ENCODE measurements around the gene CNOT4.
"Not testable (repeated sequence)": the region's sequence is repeated elsewhere in the genome, so short reads cannot be mapped to it uniquely, and the experiment has no call there.

The CNOT4 gene

DNA sequence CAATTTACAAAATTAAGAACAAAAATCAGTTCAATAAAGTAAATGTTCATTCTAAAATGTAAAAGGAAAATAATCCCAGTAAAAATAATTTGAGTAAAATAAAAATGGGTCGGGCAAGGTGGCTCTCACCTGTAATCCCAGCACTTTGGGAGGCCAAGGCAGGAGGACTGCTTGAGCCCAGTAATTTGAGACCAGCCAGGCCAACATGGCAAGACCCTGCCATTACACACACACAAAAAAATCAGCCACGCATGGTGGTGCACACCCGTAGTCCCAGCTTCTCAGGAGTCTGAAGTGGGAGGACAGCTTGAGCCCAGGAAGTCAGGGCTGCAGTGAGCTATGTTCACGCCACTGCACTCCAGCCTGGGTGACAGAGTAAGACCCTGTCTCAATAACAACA is 34.4 kb downstream of the CNOT4 start:
- Histone ChIP-seq H3K9ac (ENCODE audit: low read depth, low read length) (no peak overlapping the region), H2AFZ (ENCODE audit: low read depth, low read length) (no peak overlapping the region), H3K79me2 (ENCODE audit: insufficient read depth, low read length) (peaks cover 83% of the 10 kb centered on the region), H3K4me3 (ENCODE audit: low read depth in 1 of 2, low read length in 2 of 2) (no peak overlapping the region), H3K4me2 (ENCODE audit: insufficient read depth, low read length) (no peak overlapping the region), H4K20me1 (ENCODE audit: insufficient read depth, low read length) (peaks cover 17% of the 10 kb centered on the region; the same call in 1 of the 2 replicates), H3K27ac (ENCODE audit: low read length) (no peak overlapping the region), H3K4me1 (ENCODE audit: insufficient read depth, low read length) (no peaks in the 10 kb centered on the region), H3K9me3 (ENCODE audit: insufficient read depth, low read length, severe bottlenecking) (no peaks in the 10 kb centered on the region), H3K27me3 (ENCODE audit: insufficient read depth, low read length, poor library complexity) (no peaks in the 10 kb centered on the region), H3K36me3 (ENCODE audit: insufficient read depth, low read length) (peaks cover 3% of the 10 kb centered on the region; the same call in 1 of the 2 replicates)
- TF ChIP-seq CTCF (IDR thresholded peaks at IDR 0.05; ENCODE audit: borderline replicate concordance, extremely low read depth, low read length, poor library complexity, severe bottlenecking) = no peak
- ATAC-seq (ENCODE audit: insufficient read depth, low read depth) (no peak), DNase-seq (no peak)

DNA sequence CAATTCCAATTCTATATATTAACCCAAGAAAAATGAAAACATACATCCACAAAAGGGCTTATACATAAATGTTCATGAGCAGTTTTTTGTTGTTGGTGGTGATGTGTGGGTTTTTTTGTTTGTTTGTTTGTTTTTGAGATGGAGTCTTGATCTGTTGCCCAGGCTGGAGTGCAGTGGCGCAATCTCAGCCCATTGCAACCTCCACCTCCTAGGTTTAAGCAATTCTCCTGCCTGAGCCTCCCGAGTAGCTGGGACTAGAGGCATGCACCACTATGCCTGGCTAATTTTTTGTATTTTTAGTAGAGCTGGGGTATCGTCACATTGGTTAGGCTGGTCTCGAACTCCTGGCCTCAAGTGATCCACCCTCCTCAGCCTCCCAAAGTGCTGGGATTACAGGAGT is 40.2 kb downstream of the CNOT4 start:
- not testable (repeated sequence) for H3K9ac ChIP-seq (ENCODE audit: low read depth, low read length); H3K4me3 ChIP-seq (ENCODE audit: low read depth in 1 of 2, low read length in 2 of 2); H3K9me3 ChIP-seq (ENCODE audit: insufficient read depth, low read length, severe bottlenecking); H3K36me3 ChIP-seq (ENCODE audit: insufficient read depth, low read length); H3K27me3 ChIP-seq (ENCODE audit: insufficient read depth, low read length, poor library complexity); H3K27ac ChIP-seq (ENCODE audit: low read length); DNase-seq; ATAC-seq (ENCODE audit: insufficient read depth, low read depth); H2AFZ ChIP-seq (ENCODE audit: low read depth, low read length); H3K4me1 ChIP-seq (ENCODE audit: insufficient read depth, low read length); H3K4me2 ChIP-seq (ENCODE audit: insufficient read depth, low read length)
- Histone ChIP-seq H4K20me1 (ENCODE audit: insufficient read depth, low read length) (peaks cover 21% of the 10 kb centered on the region; the same call in 1 of the 2 replicates), H3K79me2 (ENCODE audit: insufficient read depth, low read length) (peaks cover 78% of the 10 kb centered on the region)

DNA sequence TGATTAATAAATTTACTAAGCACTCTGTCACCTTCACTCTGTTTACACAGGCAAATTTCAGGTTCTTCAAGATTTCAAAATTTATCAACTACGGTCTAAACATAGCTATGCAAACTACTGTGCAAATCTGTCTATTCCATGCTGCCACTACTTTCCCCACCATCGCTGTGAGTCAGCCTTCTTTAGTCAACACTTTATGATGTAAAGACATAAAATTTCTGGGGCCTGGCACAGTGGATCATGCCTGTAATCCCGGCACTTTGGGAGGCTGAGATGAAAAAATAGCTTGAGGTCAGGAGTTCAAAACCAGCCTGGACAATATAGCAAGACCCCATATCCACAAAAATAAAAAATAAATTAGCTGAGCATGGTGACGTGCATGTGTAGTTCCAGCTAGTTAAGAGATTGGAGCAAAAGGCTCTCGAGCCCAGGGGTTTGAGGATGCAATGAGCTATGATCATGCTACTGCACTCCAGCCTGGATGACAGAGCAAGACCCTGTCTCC is 42.6 kb downstream of the CNOT4 start:
- no peak overlapping the region for H2AFZ ChIP-seq (ENCODE audit: low read depth, low read length)
- DNase-seq (no peak), ATAC-seq (ENCODE audit: insufficient read depth, low read depth) (no peak)
- no peak overlapping the region for H3K27ac ChIP-seq (ENCODE audit: low read length)
- no peak for TF ChIP-seq CTCF (IDR thresholded peaks at IDR 0.05; ENCODE audit: borderline replicate concordance, extremely low read depth, low read length, poor library complexity, severe bottlenecking)
- no peak for TF ChIP-seq EZH2 (IDR thresholded peaks at IDR 0.05; ENCODE audit: borderline replicate concordance, low read depth, low read length, severe bottlenecking)
- H3K79me2 ChIP-seq (ENCODE audit: insufficient read depth, low read length) = peaks cover 75% of the 10 kb centered on the region
- no peak overlapping the region for H3K9ac ChIP-seq (ENCODE audit: low read depth, low read length)
- no peaks in the 10 kb centered on the region for H3K9me3 ChIP-seq (ENCODE audit: insufficient read depth, low read length, severe bottlenecking)
- H3K36me3 ChIP-seq (ENCODE audit: insufficient read depth, low read length) = no peaks in the 10 kb centered on the region
- H3K27me3 ChIP-seq (ENCODE audit: insufficient read depth, low read length, poor library complexity) = no peaks in the 10 kb centered on the region
- H4K20me1 ChIP-seq (ENCODE audit: insufficient read depth, low read length) = peaks cover 25% of the 10 kb centered on the region; the same call in 1 of the 2 replicates
- no peak overlapping the region for H3K4me3 ChIP-seq (ENCODE audit: low read depth in 1 of 2, low read length in 2 of 2)
- no peaks in the 10 kb centered on the region for H3K4me1 ChIP-seq (ENCODE audit: insufficient read depth, low read length)
- no peak overlapping the region for H3K4me2 ChIP-seq (ENCODE audit: insufficient read depth, low read length)

DNA sequence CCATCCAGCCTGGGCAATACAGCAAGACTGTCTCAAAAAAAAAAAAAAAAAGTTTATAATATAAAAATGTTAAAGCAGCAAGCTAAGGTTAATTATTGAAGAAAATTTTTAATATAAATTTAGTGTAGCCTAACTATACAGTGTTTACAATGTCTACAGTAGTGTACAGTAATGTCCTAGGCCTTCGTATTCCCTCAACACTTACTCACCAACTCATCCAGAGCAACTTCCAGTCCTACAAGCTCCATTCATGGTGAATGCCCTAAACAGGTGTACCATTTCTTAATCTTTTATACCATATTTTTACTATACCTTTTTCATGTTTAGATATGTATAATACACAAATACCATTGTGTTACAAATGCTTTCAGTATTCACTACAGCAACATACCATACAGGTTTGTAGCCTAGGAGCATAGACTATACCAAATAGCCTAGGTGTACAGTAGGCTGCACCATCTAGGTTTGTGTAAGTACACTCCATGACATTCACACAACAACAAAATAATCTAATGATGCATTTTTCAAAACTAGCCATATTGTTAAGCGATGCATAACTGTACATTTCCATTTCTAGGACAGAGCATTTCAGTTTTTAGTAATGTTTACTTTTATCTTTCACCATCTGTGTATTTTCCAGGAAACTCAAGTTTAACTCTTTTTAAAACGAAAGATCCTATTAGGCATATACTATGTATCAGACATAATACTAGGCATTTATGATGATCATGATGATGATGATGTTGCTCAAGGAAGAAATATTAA is 43.3 kb downstream of the CNOT4 start:
- no peak overlapping the region for H3K4me3 ChIP-seq (ENCODE audit: low read depth in 1 of 2, low read length in 2 of 2)
- H4K20me1 ChIP-seq (ENCODE audit: insufficient read depth, low read length) = peaks cover 25% of the 10 kb centered on the region; the same call in 1 of the 2 replicates
- H3K4me2 ChIP-seq (ENCODE audit: insufficient read depth, low read length) = no peak overlapping the region
- no peaks in the 10 kb centered on the region for H3K27me3 ChIP-seq (ENCODE audit: insufficient read depth, low read length, poor library complexity)
- no peak overlapping the region for H3K27ac ChIP-seq (ENCODE audit: low read length)
- no peak for ATAC-seq (ENCODE audit: insufficient read depth, low read depth)
- DNase-seq = no peak
- H3K36me3 ChIP-seq (ENCODE audit: insufficient read depth, low read length) = no peaks in the 10 kb centered on the region
- no peak for TF ChIP-seq EZH2 (IDR thresholded peaks at IDR 0.05; ENCODE audit: borderline replicate concordance, low read depth, low read length, severe bottlenecking)
- no peak for TF ChIP-seq CTCF (IDR thresholded peaks at IDR 0.05; ENCODE audit: borderline replicate concordance, extremely low read depth, low read length, poor library complexity, severe bottlenecking)
- no peaks in the 10 kb centered on the region for H3K4me1 ChIP-seq (ENCODE audit: insufficient read depth, low read length)
- peaks cover 79% of the 10 kb centered on the region for H3K79me2 ChIP-seq (ENCODE audit: insufficient read depth, low read length)
- no peak overlapping the region for H3K9ac ChIP-seq (ENCODE audit: low read depth, low read length)
- H3K9me3 ChIP-seq (ENCODE audit: insufficient read depth, low read length, severe bottlenecking) = no peaks in the 10 kb centered on the region
- no peak overlapping the region for H2AFZ ChIP-seq (ENCODE audit: low read depth, low read length)

Data from DND-41 (cell line).